ENCODE results near the gene GNAS.
"Not testable (repeated sequence)": the region's sequence is repeated elsewhere in the genome, so short reads cannot be mapped to it uniquely, and the experiment has no call there.

Gene GNAS

GRCh38 chr20:58941471-58941870, 89.0 kb downstream of the GNAS start:
- DNase-seq = no peak

GRCh38 chr20:58942549-58942948, 90.0 kb downstream of the GNAS start:
- no peak for DNase-seq

- no peak for DNase-seq
Observed at GRCh38 chr20:58944610-58945009, 92.1 kb downstream of the GNAS start.

GRCh38 chr20:58945965-58946631, 93.6 kb downstream of the GNAS start:
- DNase-seq = no peak

GRCh38 chr20:58947797-58948388, 95.4 kb downstream of the GNAS start:
- not testable (repeated sequence) for DNase-seq

- no peak for DNase-seq
Observed at GRCh38 chr20:58950603-58951002, 98.1 kb downstream of the GNAS start.

- no peak for DNase-seq
Observed at GRCh38 chr20:58953050-58953449, 100.5 kb downstream of the GNAS start.

DNA sequence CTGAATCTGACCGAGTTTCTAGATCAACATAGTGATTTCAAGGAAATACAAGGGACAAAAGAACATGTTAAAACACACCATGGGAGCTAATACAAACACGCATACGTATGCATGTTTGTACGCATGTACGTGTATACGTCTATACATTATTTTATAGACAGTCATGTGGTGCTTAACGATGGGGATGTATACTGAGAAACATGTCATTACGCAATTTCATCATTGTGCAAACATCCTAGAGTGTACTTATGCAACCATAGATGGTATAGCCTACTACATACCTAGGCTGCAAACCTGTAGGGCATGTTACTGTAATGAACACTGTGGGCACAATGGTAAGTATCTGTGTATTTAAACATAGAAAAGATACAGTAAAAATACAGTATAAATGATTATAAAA, 103.6 kb downstream of the GNAS start:
- no peak for DNase-seq

- DNase-seq = no peak
Observed at GRCh38 chr20:58959652-58960051, 107.1 kb downstream of the GNAS start.
